ENCODE results near the gene HADHB.

HADHB gene

DNA sequence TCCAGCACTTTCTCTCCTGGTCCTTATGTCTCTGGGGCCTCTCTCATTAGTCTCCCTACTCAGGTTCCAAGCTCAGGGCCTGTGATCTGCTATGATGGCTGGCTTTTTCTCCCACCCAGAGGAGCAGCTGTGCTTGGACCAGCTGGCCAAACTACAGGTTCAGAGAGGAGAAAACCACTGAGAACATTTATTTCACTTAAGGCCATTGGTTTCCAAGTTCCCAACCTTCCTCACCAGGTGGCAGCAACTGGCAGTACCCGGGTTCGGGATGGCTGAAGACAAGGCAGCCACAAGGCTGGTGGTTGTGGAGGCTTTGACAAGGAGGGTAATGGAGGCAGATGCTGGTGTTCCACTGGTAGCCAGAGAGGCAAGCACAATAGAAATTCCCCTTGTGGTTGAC lies 71.3 kb downstream of the HADHB start:
- H3K9me3 ChIP-seq (ENCODE audit: low read length): no peaks in the 10 kb centered on the region
- H4K20me1 ChIP-seq (ENCODE audit: insufficient read depth, low read length): no peaks in the 10 kb centered on the region
- H3K36me3 ChIP-seq (ENCODE audit: insufficient read depth, low read length): no peaks in the 10 kb centered on the region
- no peak overlapping the region for H2AFZ ChIP-seq (ENCODE audit: low read length)
- H3K4me1 ChIP-seq (ENCODE audit: insufficient read depth, low read length, severe bottlenecking): no peaks in the 10 kb centered on the region
- H3K79me2 ChIP-seq (ENCODE audit: insufficient read depth, low read length): no peaks in the 10 kb centered on the region
- no peak overlapping the region for H3K4me2 ChIP-seq (ENCODE audit: low read length)
- H3K27me3 ChIP-seq (ENCODE audit: insufficient read depth, low read length): peaks cover 10% of the 10 kb centered on the region; the same call in 1 of the 2 replicates
- H3K4me3 ChIP-seq (ENCODE audit: low read depth, low read length, poor library complexity, severe bottlenecking): no peak overlapping the region
- TF ChIP-seq, protein P1, sequence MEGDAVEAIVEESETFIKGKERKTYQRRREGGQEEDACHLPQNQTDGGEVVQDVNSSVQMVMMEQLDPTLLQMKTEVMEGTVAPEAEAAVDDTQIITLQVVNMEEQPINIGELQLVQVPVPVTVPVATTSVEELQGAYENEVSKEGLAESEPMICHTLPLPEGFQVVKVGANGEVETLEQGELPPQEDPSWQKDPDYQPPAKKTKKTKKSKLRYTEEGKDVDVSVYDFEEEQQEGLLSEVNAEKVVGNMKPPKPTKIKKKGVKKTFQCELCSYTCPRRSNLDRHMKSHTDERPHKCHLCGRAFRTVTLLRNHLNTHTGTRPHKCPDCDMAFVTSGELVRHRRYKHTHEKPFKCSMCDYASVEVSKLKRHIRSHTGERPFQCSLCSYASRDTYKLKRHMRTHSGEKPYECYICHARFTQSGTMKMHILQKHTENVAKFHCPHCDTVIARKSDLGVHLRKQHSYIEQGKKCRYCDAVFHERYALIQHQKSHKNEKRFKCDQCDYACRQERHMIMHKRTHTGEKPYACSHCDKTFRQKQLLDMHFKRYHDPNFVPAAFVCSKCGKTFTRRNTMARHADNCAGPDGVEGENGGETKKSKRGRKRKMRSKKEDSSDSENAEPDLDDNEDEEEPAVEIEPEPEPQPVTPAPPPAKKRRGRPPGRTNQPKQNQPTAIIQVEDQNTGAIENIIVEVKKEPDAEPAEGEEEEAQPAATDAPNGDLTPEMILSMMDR (IDR thresholded peaks at IDR 0.05; ENCODE audit: low read length): no peak; the same call in 1 of the 2 replicates
- TF ChIP-seq EZH2 (IDR thresholded peaks at IDR 0.05; ENCODE audit: borderline replicate concordance, low read length): no peak
- H3K9ac ChIP-seq (ENCODE audit: low read length): no peak overlapping the region
- no peaks in the 10 kb centered on the region for H3K9me2 ChIP-seq (ENCODE audit: low read depth, low read length)
- H3K27ac ChIP-seq (ENCODE audit: low read depth, low read length, poor library complexity, severe bottlenecking): no peak overlapping the region
- no peaks in the 10 kb centered on the region for H3F3A ChIP-seq (ENCODE audit: insufficient read depth, low read length)

DNA sequence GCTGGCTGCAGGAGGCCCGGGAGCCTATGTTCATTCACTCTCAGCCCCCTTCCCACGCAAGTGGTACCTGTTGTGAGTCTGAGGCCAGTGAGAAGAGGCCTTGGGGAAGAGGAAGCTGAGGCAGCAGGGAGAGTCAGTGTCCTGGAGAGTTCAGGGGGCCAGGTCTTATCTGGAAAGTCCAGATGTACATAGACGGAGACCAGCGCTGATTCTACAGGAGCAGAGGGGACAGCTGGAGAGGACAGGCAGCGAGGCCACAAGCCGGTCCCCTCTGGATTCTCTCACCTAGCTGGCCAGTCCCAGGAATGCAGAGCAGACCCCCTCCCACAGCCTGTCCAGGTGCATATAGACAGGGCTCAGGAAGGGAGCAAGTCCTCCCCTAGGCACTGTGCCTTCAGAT lies 72.1 kb downstream of the HADHB start:
- Histone ChIP-seq H3K9me2 (ENCODE audit: low read depth, low read length) (no peaks in the 10 kb centered on the region), H3F3A (ENCODE audit: insufficient read depth, low read length) (no peaks in the 10 kb centered on the region), H4K20me1 (ENCODE audit: insufficient read depth, low read length) (no peaks in the 10 kb centered on the region), H3K9me3 (ENCODE audit: low read length) (no peaks in the 10 kb centered on the region), H3K27ac (ENCODE audit: low read depth, low read length, poor library complexity, severe bottlenecking) (no peak overlapping the region), H3K4me3 (ENCODE audit: low read depth, low read length, poor library complexity, severe bottlenecking) (no peak overlapping the region), H3K9ac (ENCODE audit: low read length) (no peak overlapping the region), H3K36me3 (ENCODE audit: insufficient read depth, low read length) (no peaks in the 10 kb centered on the region), H3K79me2 (ENCODE audit: insufficient read depth, low read length) (no peaks in the 10 kb centered on the region), H3K27me3 (ENCODE audit: insufficient read depth, low read length) (peaks cover 10% of the 10 kb centered on the region; the same call in 1 of the 2 replicates), H3K4me2 (ENCODE audit: low read length) (no peak overlapping the region), H3K4me1 (ENCODE audit: insufficient read depth, low read length, severe bottlenecking) (no peaks in the 10 kb centered on the region), H2AFZ (ENCODE audit: low read length) (no peak overlapping the region)
- TF ChIP-seq EZH2 (IDR thresholded peaks at IDR 0.05; ENCODE audit: borderline replicate concordance, low read length): no peak
- TF ChIP-seq, protein P1 (IDR thresholded peaks at IDR 0.05; ENCODE audit: low read length): no peak

DNA sequence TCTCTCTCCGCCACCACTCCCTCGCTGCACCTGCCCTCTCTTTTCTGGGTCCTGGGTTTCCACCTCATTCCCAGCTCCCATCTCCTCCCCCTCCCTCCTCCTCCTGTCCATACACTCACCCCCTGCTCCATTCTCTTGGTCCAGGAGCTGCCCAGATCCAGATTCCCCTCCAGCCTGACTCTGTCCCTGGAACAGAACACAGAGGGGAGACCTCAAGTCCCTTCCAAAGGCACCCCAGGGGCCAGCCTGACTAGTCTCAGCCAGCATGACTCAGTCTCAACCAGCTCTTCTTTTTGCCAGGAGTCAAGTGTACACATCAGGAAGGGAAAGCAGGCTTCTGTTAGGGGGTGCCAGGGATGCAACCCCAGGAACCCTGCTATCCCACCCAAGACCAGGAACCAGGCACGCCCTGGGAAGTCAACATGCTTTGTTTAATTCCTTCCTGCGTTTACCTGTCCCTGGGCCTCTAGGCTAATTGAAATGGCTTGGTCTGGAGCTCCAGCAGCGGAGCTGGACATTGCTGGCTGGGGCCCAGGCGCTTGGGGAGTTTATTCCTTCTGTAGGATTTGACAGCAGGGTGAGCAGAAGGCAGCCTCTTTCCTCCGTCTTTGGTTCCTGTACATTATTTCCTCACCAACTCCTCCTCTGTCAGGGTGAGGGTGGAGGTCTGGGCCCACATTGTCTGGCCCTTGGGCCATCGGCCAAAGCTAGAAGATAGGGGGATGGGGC lies 72.8 kb downstream of the HADHB start:
- H2AFZ ChIP-seq (ENCODE audit: low read length): no peak overlapping the region
- no peaks in the 10 kb centered on the region for H3K79me2 ChIP-seq (ENCODE audit: insufficient read depth, low read length)
- H4K20me1 ChIP-seq (ENCODE audit: insufficient read depth, low read length): no peaks in the 10 kb centered on the region
- no peaks in the 10 kb centered on the region for H3K36me3 ChIP-seq (ENCODE audit: insufficient read depth, low read length)
- H3K4me2 ChIP-seq (ENCODE audit: low read length): no peak overlapping the region
- H3F3A ChIP-seq (ENCODE audit: insufficient read depth, low read length): no peaks in the 10 kb centered on the region
- H3K4me3 ChIP-seq (ENCODE audit: low read depth, low read length, poor library complexity, severe bottlenecking): no peak overlapping the region
- no peaks in the 10 kb centered on the region for H3K4me1 ChIP-seq (ENCODE audit: insufficient read depth, low read length, severe bottlenecking)
- H3K9me2 ChIP-seq (ENCODE audit: low read depth, low read length): no peaks in the 10 kb centered on the region
- H3K9ac ChIP-seq (ENCODE audit: low read length): no peak overlapping the region
- no peak overlapping the region for H3K27ac ChIP-seq (ENCODE audit: low read depth, low read length, poor library complexity, severe bottlenecking)
- H3K9me3 ChIP-seq (ENCODE audit: low read length): no peaks in the 10 kb centered on the region
- TF ChIP-seq EZH2 (IDR thresholded peaks at IDR 0.05; ENCODE audit: borderline replicate concordance, low read length): no peak
- TF ChIP-seq, protein P1 (IDR thresholded peaks at IDR 0.05; ENCODE audit: low read length): no peak
- H3K27me3 ChIP-seq (ENCODE audit: insufficient read depth, low read length): peaks cover 10% of the 10 kb centered on the region; the same call in 1 of the 2 replicates

Measured in OCI-LY1 (cell line).